ENCODE measurements around the gene CSMD2.
"Not testable (repeated sequence)": the region's sequence is repeated elsewhere in the genome, so short reads cannot be mapped to it uniquely, and the experiment has no call there.

The CSMD2 gene

GRCh38 chr1:33512226-33513011, 652.6 kb downstream of the CSMD2 start:
- Histone ChIP-seq H3K27ac (ENCODE audit: low read length) (no peak overlapping the region), H3K27me3 (ENCODE audit: control insufficient read depth in 1 of 2, insufficient read depth in 2 of 2, low read length in 2 of 2) (no peaks in the 10 kb centered on the region), H3K9ac (ENCODE audit: low read length in 2 of 2) (no peak overlapping the region), H3K9me3 (ENCODE audit: control insufficient read depth in 2 of 2, low read length in 2 of 2) (no peaks in the 10 kb centered on the region), H3K36me3 (ENCODE audit: control insufficient read depth in 2 of 2, insufficient read depth in 2 of 2, low read length in 2 of 2) (no peaks in the 10 kb centered on the region), H3K4me3 (ENCODE audit: low read length in 2 of 2) (no peak overlapping the region), H3K4me1 (ENCODE audit: control insufficient read depth, insufficient read depth, low read length) (no peaks in the 10 kb centered on the region)

GRCh38 chr1:33509276-33509675, 655.8 kb downstream of the CSMD2 start:
- H3K4me3 ChIP-seq (ENCODE audit: low read length in 2 of 2); H3K36me3 ChIP-seq (ENCODE audit: control insufficient read depth in 2 of 2, insufficient read depth in 2 of 2, low read length in 2 of 2); H3K27me3 ChIP-seq (ENCODE audit: control insufficient read depth in 1 of 2, insufficient read depth in 2 of 2, low read length in 2 of 2); H3K4me1 ChIP-seq (ENCODE audit: control insufficient read depth, insufficient read depth, low read length); H3K9me3 ChIP-seq (ENCODE audit: control insufficient read depth in 2 of 2, low read length in 2 of 2); H3K27ac ChIP-seq (ENCODE audit: low read length); H3K9ac ChIP-seq (ENCODE audit: low read length in 2 of 2): not testable (repeated sequence)

GRCh38 chr1:33508151-33508550, 656.9 kb downstream of the CSMD2 start:
- Histone ChIP-seq H3K9ac (ENCODE audit: low read length in 2 of 2) (no peak overlapping the region), H3K36me3 (ENCODE audit: control insufficient read depth in 2 of 2, insufficient read depth in 2 of 2, low read length in 2 of 2) (no peaks in the 10 kb centered on the region), H3K27me3 (ENCODE audit: control insufficient read depth in 1 of 2, insufficient read depth in 2 of 2, low read length in 2 of 2) (no peaks in the 10 kb centered on the region), H3K9me3 (ENCODE audit: control insufficient read depth in 2 of 2, low read length in 2 of 2) (no peaks in the 10 kb centered on the region), H3K4me3 (ENCODE audit: low read length in 2 of 2) (no peak overlapping the region), H3K27ac (ENCODE audit: low read length) (no peak overlapping the region), H3K4me1 (ENCODE audit: control insufficient read depth, insufficient read depth, low read length) (no peaks in the 10 kb centered on the region)

GRCh38 chr1:33507661-33508060, 657.4 kb downstream of the CSMD2 start:
- no peak overlapping the region for H3K9ac ChIP-seq (ENCODE audit: low read length in 2 of 2)
- H3K9me3 ChIP-seq (ENCODE audit: control insufficient read depth in 2 of 2, low read length in 2 of 2), result no peaks in the 10 kb centered on the region
- no peak overlapping the region for H3K4me3 ChIP-seq (ENCODE audit: low read length in 2 of 2)
- no peaks in the 10 kb centered on the region for H3K36me3 ChIP-seq (ENCODE audit: control insufficient read depth in 2 of 2, insufficient read depth in 2 of 2, low read length in 2 of 2)
- H3K27me3 ChIP-seq (ENCODE audit: control insufficient read depth in 1 of 2, insufficient read depth in 2 of 2, low read length in 2 of 2), result no peaks in the 10 kb centered on the region
- no peaks in the 10 kb centered on the region for H3K4me1 ChIP-seq (ENCODE audit: control insufficient read depth, insufficient read depth, low read length)
- no peak overlapping the region for H3K27ac ChIP-seq (ENCODE audit: low read length)

- Histone ChIP-seq H3K27ac (ENCODE audit: low read length) (no peak overlapping the region), H3K4me1 (ENCODE audit: control insufficient read depth, insufficient read depth, low read length) (no peaks in the 10 kb centered on the region), H3K9me3 (ENCODE audit: control insufficient read depth in 2 of 2, low read length in 2 of 2) (peaks cover 2 to 6% of the 10 kb centered on the region in 2 donors), H3K9ac (ENCODE audit: low read length in 2 of 2) (no peak overlapping the region), H3K36me3 (ENCODE audit: control insufficient read depth in 2 of 2, insufficient read depth in 2 of 2, low read length in 2 of 2) (no peaks in the 10 kb centered on the region), H3K27me3 (ENCODE audit: control insufficient read depth in 1 of 2, insufficient read depth in 2 of 2, low read length in 2 of 2) (no peaks in the 10 kb centered on the region), H3K4me3 (ENCODE audit: low read length in 2 of 2) (no peak overlapping the region)
Measured at GRCh38 chr1:33503506-33503905, 661.5 kb downstream of the CSMD2 start.

- Histone ChIP-seq H3K36me3 (ENCODE audit: control insufficient read depth in 2 of 2, insufficient read depth in 2 of 2, low read length in 2 of 2) (no peaks in the 10 kb centered on the region), H3K4me3 (ENCODE audit: low read length in 2 of 2) (no peak overlapping the region), H3K27ac (ENCODE audit: low read length) (no peak overlapping the region), H3K9me3 (ENCODE audit: control insufficient read depth in 2 of 2, low read length in 2 of 2) (peaks cover 6 to 12% of the 10 kb centered on the region in 2 donors), H3K9ac (ENCODE audit: low read length in 2 of 2) (no peak overlapping the region), H3K4me1 (ENCODE audit: control insufficient read depth, insufficient read depth, low read length) (no peaks in the 10 kb centered on the region), H3K27me3 (ENCODE audit: control insufficient read depth in 1 of 2, insufficient read depth in 2 of 2, low read length in 2 of 2) (no peaks in the 10 kb centered on the region)
Measured at GRCh38 chr1:33502726-33503125, 662.3 kb downstream of the CSMD2 start.

- Histone ChIP-seq H3K9me3 (ENCODE audit: control insufficient read depth in 2 of 2, low read length in 2 of 2) (peaks cover 16 to 22% of the 10 kb centered on the region in 2 donors), H3K9ac (ENCODE audit: low read length in 2 of 2) (no peak overlapping the region), H3K4me3 (ENCODE audit: low read length in 2 of 2) (no peak overlapping the region), H3K27me3 (ENCODE audit: control insufficient read depth in 1 of 2, insufficient read depth in 2 of 2, low read length in 2 of 2) (no peaks in the 10 kb centered on the region), H3K36me3 (ENCODE audit: control insufficient read depth in 2 of 2, insufficient read depth in 2 of 2, low read length in 2 of 2) (peaks cover 2 to 3% of the 10 kb centered on the region in 2 donors), H3K27ac (ENCODE audit: low read length) (no peak overlapping the region), H3K4me1 (ENCODE audit: control insufficient read depth, insufficient read depth, low read length) (no peaks in the 10 kb centered on the region)
Measured at GRCh38 chr1:33501774-33502173, 663.3 kb downstream of the CSMD2 start.

GRCh38 chr1:33501309-33501708, 663.7 kb downstream of the CSMD2 start:
- peaks cover 21 to 25% of the 10 kb centered on the region in 2 donors for H3K9me3 ChIP-seq (ENCODE audit: control insufficient read depth in 2 of 2, low read length in 2 of 2)
- no peak overlapping the region for H3K27ac ChIP-seq (ENCODE audit: low read length)
- H3K4me3 ChIP-seq (ENCODE audit: low read length in 2 of 2), result no peak overlapping the region
- H3K9ac ChIP-seq (ENCODE audit: low read length in 2 of 2), result no peak overlapping the region
- no peaks in the 10 kb centered on the region for H3K27me3 ChIP-seq (ENCODE audit: control insufficient read depth in 1 of 2, insufficient read depth in 2 of 2, low read length in 2 of 2)
- peaks cover 2 to 3% of the 10 kb centered on the region in 2 donors for H3K36me3 ChIP-seq (ENCODE audit: control insufficient read depth in 2 of 2, insufficient read depth in 2 of 2, low read length in 2 of 2)
- H3K4me1 ChIP-seq (ENCODE audit: control insufficient read depth, insufficient read depth, low read length), result no peaks in the 10 kb centered on the region

- Histone ChIP-seq H3K27ac (ENCODE audit: low read length) (no peak overlapping the region), H3K9me3 (ENCODE audit: control insufficient read depth in 2 of 2, low read length in 2 of 2) (peaks cover 28 to 30% of the 10 kb centered on the region in 2 donors), H3K27me3 (ENCODE audit: control insufficient read depth in 1 of 2, insufficient read depth in 2 of 2, low read length in 2 of 2) (no peaks in the 10 kb centered on the region), H3K36me3 (ENCODE audit: control insufficient read depth in 2 of 2, insufficient read depth in 2 of 2, low read length in 2 of 2) (peaks cover 6 to 7% of the 10 kb centered on the region in 2 donors), H3K4me3 (ENCODE audit: low read length in 2 of 2) (no peak overlapping the region), H3K9ac (ENCODE audit: low read length in 2 of 2) (no peak overlapping the region), H3K4me1 (ENCODE audit: control insufficient read depth, insufficient read depth, low read length) (no peaks in the 10 kb centered on the region)
Measured at GRCh38 chr1:33500547-33500946, 664.5 kb downstream of the CSMD2 start.

- H3K27me3 ChIP-seq (ENCODE audit: control insufficient read depth in 1 of 2, insufficient read depth in 2 of 2, low read length in 2 of 2), result no peaks in the 10 kb centered on the region
Measured at GRCh38 chr1:33497410-33497809, 667.6 kb downstream of the CSMD2 start.

GRCh38 chr1:33494929-33495328, 670.1 kb downstream of the CSMD2 start:
- H3K9me3 ChIP-seq (ENCODE audit: control insufficient read depth in 2 of 2, low read length in 2 of 2), result peaks cover 47 to 58% of the 10 kb centered on the region in 2 donors
- peaks cover 58% of the 10 kb centered on the region in 2 donors for H3K36me3 ChIP-seq (ENCODE audit: control insufficient read depth in 2 of 2, insufficient read depth in 2 of 2, low read length in 2 of 2)
- H3K4me1 ChIP-seq (ENCODE audit: control insufficient read depth, insufficient read depth, low read length), result no peaks in the 10 kb centered on the region
- no peak overlapping the region for H3K9ac ChIP-seq (ENCODE audit: low read length in 2 of 2)
- no peak overlapping the region for H3K27ac ChIP-seq (ENCODE audit: low read length)
- peak overlapping the region in 1 of 2 donors; percentile 42 for H3K4me3 ChIP-seq (ENCODE audit: low read length in 2 of 2)
- H3K27me3 ChIP-seq (ENCODE audit: control insufficient read depth in 1 of 2, insufficient read depth in 2 of 2, low read length in 2 of 2), result no peaks in the 10 kb centered on the region

More at GRCh38 chr1:33497410-33497809, 667.6 kb downstream of the CSMD2 start:
- Histone ChIP-seq H3K9me3 (ENCODE audit: control insufficient read depth in 2 of 2, low read length in 2 of 2) (peaks cover 47 to 58% of the 10 kb centered on the region in 2 donors), H3K4me1 (ENCODE audit: control insufficient read depth, insufficient read depth, low read length) (no peaks in the 10 kb centered on the region), H3K9ac (ENCODE audit: low read length in 2 of 2) (no peak overlapping the region), H3K27ac (ENCODE audit: low read length) (no peak overlapping the region), H3K36me3 (ENCODE audit: control insufficient read depth in 2 of 2, insufficient read depth in 2 of 2, low read length in 2 of 2) (peaks cover 35 to 37% of the 10 kb centered on the region in 2 donors), H3K4me3 (ENCODE audit: low read length in 2 of 2) (no peak overlapping the region)
